HepG2 (cell line): Measurements from ENCODE around the gene BEGAIN. TPM values are rescaled to one million over a fixed set of nuclear protein-coding genes. Genes with fewer than 3 reads are reported as not detected.

ENCODE experiments used
- ATAC-seq: fragments of 200-7000 bp; cut with Tn5 transposase; 3 replicates; pipeline ENCODE4 v1.9.1; 2020; ENCODE audit warnings: mild to moderate bottlenecking, moderate library complexity
- BruUV-seq: library from RNA; stranded (reverse); fragments of 400-500 nt; replicated peaks from 2 replicates; lab custom pipeline; 2021; lab: Mats Ljungman, UMichigan
- CTCF ChIA-PET: fragments of 300-600 bp; formaldehyde crosslinking; extraction: SDS; loops from one replicate; lab custom pipeline; 2021; ENCODE audit warnings: low total read pairs, inconsistent platforms, low intra/inter-chr PET ratio; lab: Yijun Ruan, JAX
- POLR2A ChIA-PET: fragments of 350-600 bp; sonication (Branson Sonifier 250); formaldehyde crosslinking; loops from one replicate; lab custom pipeline; 2020; ENCODE audit warnings: antibody characterized with exemption, inconsistent platforms; lab: Yijun Ruan, JAX
- DNase-seq: peaks from one replicate; pipeline ENCODE4 v3.0.0-alpha.2; 2015; ENCODE audit warnings: low spot score
- FAIRE-seq: peaks from 3 replicates; lab custom pipeline; 2011; peaks lifted over from hg19 to GRCh38; lab: Jason Lieb, UNC
- H2AFZ ChIP-seq: one replicate; pipeline ENCODE4 v1.6.1; 2011; ENCODE audit warnings: low read length, inconsistent platforms
- H3K27ac ChIP-seq: fragments of 300-600 bp; 3 replicates; pipeline ENCODE4 v1.8.0; 2011; ENCODE audit warnings: mixed run types, mild to moderate bottlenecking, mixed read lengths, low read length, inconsistent platforms; ENCODE audit not compliant: insufficient read depth; ENCODE audit errors: extremely low read length
- H3K27me3 ChIP-seq, 2 experiments: fragments of 200-600 bp in 1 of 2; 2 replicates in 1 of 2; 3 replicates in 1 of 2; pipeline versions ENCODE4 v1.6.0 to v1.8.0; 2011; ENCODE audit warnings: low read length in 2 of 2, mild to moderate bottlenecking in 2 of 2, moderate library complexity in 2 of 2, inconsistent platforms in 1 of 2; ENCODE audit not compliant: insufficient read depth in 2 of 2, control insufficient read depth in 1 of 2
- H3K36me3 ChIP-seq, 2 experiments: fragments of 200-600 bp in 1 of 2; replicated peaks in 1 of 2; 2 replicates in 1 of 2; 3 replicates in 1 of 2; pipeline versions ENCODE4 v1.5.1 to v1.8.0; 2011; ENCODE audit warnings: low read length in 2 of 2, inconsistent platforms in 1 of 2; ENCODE audit not compliant: insufficient read depth in 2 of 2, control insufficient read depth in 1 of 2
- H3K4me1 ChIP-seq: 2 replicates; pipeline ENCODE4 v1.5.1; 2012; ENCODE audit warnings: low read length, inconsistent platforms; ENCODE audit not compliant: insufficient read depth
- H3K4me2 ChIP-seq: 2 replicates; pipeline ENCODE4 v1.6.0; 2011; ENCODE audit warnings: low read depth, low read length, inconsistent platforms
- H3K4me3 ChIP-seq, 3 experiments: fragments of 200-600 bp in 1 of 3; sonication (generic), shearing (Covaris generic) in 1 of 3; replicated peaks in 1 of 3; 2 replicates each; pipeline ENCODE4 v1.5.1; 2011 to 2016; ENCODE audit warnings: low read length in 3 of 3, inconsistent platforms in 2 of 3, low read depth in 2 of 3, mild to moderate bottlenecking in 2 of 3, control low read depth in 1 of 3, mixed read lengths in 1 of 3; ENCODE audit not compliant: insufficient read depth in 1 of 3
- H3K79me2 ChIP-seq: one replicate; pipeline ENCODE4 v1.6.1; 2011; ENCODE audit warnings: low read length, inconsistent platforms; ENCODE audit not compliant: insufficient read depth
- H3K9ac ChIP-seq: 2 replicates; pipeline ENCODE4 v1.6.0; 2011; ENCODE audit warnings: mild to moderate bottlenecking, low read depth, low read length, inconsistent platforms; ENCODE audit not compliant: insufficient read depth
- H3K9me3 ChIP-seq: 2 replicates; pipeline ENCODE4 v1.5.1; 2012; ENCODE audit warnings: mild to moderate bottlenecking, low read length
- H4K20me1 ChIP-seq: 2 replicates; pipeline ENCODE4 v1.6.0; 2011; ENCODE audit warnings: inconsistent platforms, mild to moderate bottlenecking, low read length, moderate library complexity; ENCODE audit not compliant: insufficient read depth
- ATAD3A ChIP-seq: sonication (generic); formaldehyde crosslinking; IDR thresholded peaks from 2 replicates; pipeline ENCODE4 v1.4.0; 2020; ENCODE audit warnings: missing genetic modification reagents
- FOSL1 ChIP-seq: sonication (generic); formaldehyde crosslinking; IDR thresholded peaks from 2 replicates; pipeline ENCODE4 v1.9.0; 2021; ENCODE audit warnings: missing genetic modification reagents, borderline replicate concordance
- GTF2F1 ChIP-seq: fragments of 150-350 bp; IDR thresholded peaks from 2 replicates; pipeline ENCODE4 v1.6.1; 2014; ENCODE audit warnings: low read length
- HNRNPUL1 ChIP-seq: fragments of 200-400 bp; formaldehyde crosslinking; IDR thresholded peaks from 2 replicates; pipeline ENCODE4 v1.6.1; 2017; ENCODE audit warnings: low read depth, mild to moderate bottlenecking, low read length, moderate library complexity
- KDM5B ChIP-seq: sonication (generic); formaldehyde crosslinking; IDR thresholded peaks from 2 replicates; pipeline ENCODE4 v1.4.0; 2020; ENCODE audit warnings: missing genetic modification reagents, mild to moderate bottlenecking, borderline replicate concordance
- MAFK ChIP-seq, 2 experiments: IDR thresholded peaks in 1 of 2; conservative IDR thresholded peaks in 1 of 2; 2 replicates each; pipeline ENCODE4 v1.6.1; 2011; ENCODE audit warnings: improper control_type of control experiment in 2 of 2, low read length in 2 of 2
- MIER3 ChIP-seq: IDR thresholded peaks from 2 replicates; pipeline ENCODE4 v1.6.1; 2016; ENCODE audit warnings: missing compliant biosample characterization, borderline replicate concordance
- MIXL1 ChIP-seq: IDR thresholded peaks from 2 replicates; pipeline ENCODE4 v1.6.1; 2016
- NFE2L2 ChIP-seq: fragments of 150-350 bp; IDR thresholded peaks from 2 replicates; pipeline ENCODE4 v1.6.1; 2014; ENCODE audit warnings: low read length
- SOX13 ChIP-seq, 3 experiments: fragments of 450-650 bp in 1 of 3; sonication (generic) in 1 of 3; formaldehyde crosslinking in 1 of 3; IDR thresholded peaks in 2 of 3; conservative IDR thresholded peaks in 1 of 3; 2 replicates each; pipeline versions ENCODE4 v1.5.0 to v1.6.1; 2016 to 2020; ENCODE audit warnings: antibody characterized with exemption in 1 of 3, mild to moderate bottlenecking in 1 of 3, missing compliant biosample characterization in 1 of 3, missing genetic modification reagents in 1 of 3, moderate library complexity in 1 of 3
- ZIK1 ChIP-seq: sonication (generic); formaldehyde crosslinking; IDR thresholded peaks from 2 replicates; pipeline ENCODE4 v1.5.0; 2020; ENCODE audit warnings: mild to moderate bottlenecking, low read depth, missing genetic modification reagents, borderline replicate concordance
- ZNF205 ChIP-seq: IDR thresholded peaks from 2 replicates; pipeline ENCODE4 v1.6.1; 2018; ENCODE audit warnings: missing biosample characterization, missing genetic modification reagents
- ZNF546 ChIP-seq: sonication (generic); formaldehyde crosslinking; conservative IDR thresholded peaks from 2 replicates; pipeline ENCODE4 v1.8.1; 2023; ENCODE audit warnings: mild to moderate bottlenecking, missing genetic modification reagents
- ZSCAN9 ChIP-seq: IDR thresholded peaks from 2 replicates; pipeline ENCODE4 v1.6.1; 2016; ENCODE audit warnings: borderline replicate concordance
- WGBS: methylation state at CpG from one replicate; pipeline ENCODE4 v1.1.6; 2017; ENCODE audit warnings: low lambda C conversion rate; 5-methylcytosine and 5-hydroxymethylcytosine counted together
- in situ Hi-C: cut with HindIII; loops from 2 replicates; pipeline ENCODE4 v1.10.0; 2017; ENCODE audit warnings: low pct_unique_long_range_greater_than_20kb; ENCODE audit not compliant: extremely low pct_ligation_motif_present
- intact Hi-C: fragments of 100-400 bp; cut with micrococcal nuclease; formaldehyde crosslinking; loops from one replicate; pipeline ENCODE4 v1.10.0; 2022; ENCODE audit not compliant: unreplicated experiment
- polyA plus RNA-seq, 8 experiments: library from polyadenylated mRNA; depleted of rRNA in 3 of 8; stranded (reverse) in 7 of 8; unstranded in 1 of 8; fragments of >200 nt; fragmentation: Illumina TruSeq in 4 of 8; extraction: Trizol in 4 of 8; gene quantifications; 2 replicates each; pipeline versions ENCODE4 v1.2.1 to v1.2.3, GENCODE V29; 2011 to 2016; ENCODE audit warnings: low read depth in 4 of 8, missing spikeins in 1 of 8, mixed read lengths in 1 of 8; ENCODE audit not compliant: insufficient read depth in 1 of 8
- total RNA-seq, 5 experiments: library from RNA; depleted of rRNA; stranded (reverse); fragments of >200 nt; fragmentation: Illumina TruSeq; extraction: Trizol; gene quantifications; 2 replicates each; pipeline ENCODE4 v1.2.3, GENCODE V29; 2016; ENCODE audit warnings: low read depth in 1 of 5
- TF ChIP-seq, protein P1 (sequence below): sonication (generic); formaldehyde crosslinking; IDR thresholded peaks from 2 replicates; pipeline ENCODE4 v1.4.0; 2020; ENCODE audit warnings: missing genetic modification reagents
- TF ChIP-seq, protein P2 (sequence below): sonication (generic); formaldehyde crosslinking; IDR thresholded peaks from 2 replicates; pipeline ENCODE4 v1.4.0; 2020; ENCODE audit warnings: low read depth, missing genetic modification reagents

Gene BEGAIN
- total and polyA plus RNA-seq, 2 of the 13 experiments (the other 11 are each of a cell fraction or from before 2014, with no cell fraction given): not detected

DNA sequence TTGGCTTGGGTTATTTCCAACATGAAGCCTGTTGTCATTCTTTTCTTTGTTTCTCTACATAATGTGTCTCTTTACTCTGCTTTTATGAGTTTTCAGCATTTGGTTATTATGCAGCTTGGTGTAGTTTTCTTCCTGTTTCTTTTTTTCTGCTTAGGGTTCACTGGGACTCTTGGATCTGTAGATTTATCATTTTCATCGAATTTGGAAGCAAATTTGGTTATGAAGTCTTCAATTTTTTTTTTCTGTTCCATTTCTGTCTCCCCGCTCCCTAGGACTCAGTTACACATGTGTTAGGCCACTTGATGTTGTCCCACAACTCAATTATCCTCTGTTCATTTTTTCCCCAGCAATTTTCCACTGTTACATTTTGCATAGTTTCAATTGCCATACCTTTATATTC lies 13.8 kb upstream of the BEGAIN start:
- ChIA-PET POLR2A (no interaction called here), CTCF (no interaction called here)
- no peaks in the 10 kb centered on the region for H3K79me2 ChIP-seq
- in situ Hi-C loops: no loop called here
- FAIRE-seq (no peak), DNase-seq (no peak), ATAC-seq (no peak)
- BruUV-seq: no TSS peak
- no peak overlapping the region for H3K4me3 ChIP-seq
- WGBS: 2% methylated on average over 2 of the region's 2 CpGs
- no peaks in the 10 kb centered on the region for H4K20me1 ChIP-seq
- TF ChIP-seq GTF2F1 (no peak), ZIK1 (no peak), SOX13 (IDR thresholded peaks at IDR 0.05) (no peak), SOX13 (CRISPR knock-in tag; conservative IDR thresholded peaks at IDR 0.05 in 1 of 2, IDR thresholded peaks at IDR 0.05 in 1 of 2) (no peak), MAFK (conservative IDR thresholded peaks at IDR 0.05 in 1 of 2, IDR thresholded peaks at IDR 0.05 in 1 of 2; ENCODE audit: low read length in 2 of 2) (no peak), FOSL1 (CRISPR knock-in tag) (no peak), NFE2L2 (no peak), MIER3 (CRISPR knock-in tag) (no peak), MIXL1 (CRISPR knock-in tag) (no peak), HNRNPUL1 (no peak), ZSCAN9 (CRISPR knock-in tag) (no peak), ATAD3A (no peak), ZNF546 (CRISPR knock-in tag) (no peak), ZNF205 (CRISPR knock-in tag) (no peak), KDM5B (no peak)
- TF ChIP-seq, protein P1, sequence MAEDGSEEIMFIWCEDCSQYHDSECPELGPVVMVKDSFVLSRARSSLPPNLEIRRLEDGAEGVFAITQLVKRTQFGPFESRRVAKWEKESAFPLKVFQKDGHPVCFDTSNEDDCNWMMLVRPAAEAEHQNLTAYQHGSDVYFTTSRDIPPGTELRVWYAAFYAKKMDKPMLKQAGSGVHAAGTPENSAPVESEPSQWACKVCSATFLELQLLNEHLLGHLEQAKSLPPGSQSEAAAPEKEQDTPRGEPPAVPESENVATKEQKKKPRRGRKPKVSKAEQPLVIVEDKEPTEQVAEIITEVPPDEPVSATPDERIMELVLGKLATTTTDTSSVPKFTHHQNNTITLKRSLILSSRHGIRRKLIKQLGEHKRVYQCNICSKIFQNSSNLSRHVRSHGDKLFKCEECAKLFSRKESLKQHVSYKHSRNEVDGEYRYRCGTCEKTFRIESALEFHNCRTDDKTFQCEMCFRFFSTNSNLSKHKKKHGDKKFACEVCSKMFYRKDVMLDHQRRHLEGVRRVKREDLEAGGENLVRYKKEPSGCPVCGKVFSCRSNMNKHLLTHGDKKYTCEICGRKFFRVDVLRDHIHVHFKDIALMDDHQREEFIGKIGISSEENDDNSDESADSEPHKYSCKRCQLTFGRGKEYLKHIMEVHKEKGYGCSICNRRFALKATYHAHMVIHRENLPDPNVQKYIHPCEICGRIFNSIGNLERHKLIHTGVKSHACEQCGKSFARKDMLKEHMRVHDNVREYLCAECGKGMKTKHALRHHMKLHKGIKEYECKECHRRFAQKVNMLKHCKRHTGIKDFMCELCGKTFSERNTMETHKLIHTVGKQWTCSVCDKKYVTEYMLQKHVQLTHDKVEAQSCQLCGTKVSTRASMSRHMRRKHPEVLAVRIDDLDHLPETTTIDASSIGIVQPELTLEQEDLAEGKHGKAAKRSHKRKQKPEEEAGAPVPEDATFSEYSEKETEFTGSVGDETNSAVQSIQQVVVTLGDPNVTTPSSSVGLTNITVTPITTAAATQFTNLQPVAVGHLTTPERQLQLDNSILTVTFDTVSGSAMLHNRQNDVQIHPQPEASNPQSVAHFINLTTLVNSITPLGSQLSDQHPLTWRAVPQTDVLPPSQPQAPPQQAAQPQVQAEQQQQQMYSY (CRISPR knock-in tag): no peak
- TF ChIP-seq, protein P2, sequence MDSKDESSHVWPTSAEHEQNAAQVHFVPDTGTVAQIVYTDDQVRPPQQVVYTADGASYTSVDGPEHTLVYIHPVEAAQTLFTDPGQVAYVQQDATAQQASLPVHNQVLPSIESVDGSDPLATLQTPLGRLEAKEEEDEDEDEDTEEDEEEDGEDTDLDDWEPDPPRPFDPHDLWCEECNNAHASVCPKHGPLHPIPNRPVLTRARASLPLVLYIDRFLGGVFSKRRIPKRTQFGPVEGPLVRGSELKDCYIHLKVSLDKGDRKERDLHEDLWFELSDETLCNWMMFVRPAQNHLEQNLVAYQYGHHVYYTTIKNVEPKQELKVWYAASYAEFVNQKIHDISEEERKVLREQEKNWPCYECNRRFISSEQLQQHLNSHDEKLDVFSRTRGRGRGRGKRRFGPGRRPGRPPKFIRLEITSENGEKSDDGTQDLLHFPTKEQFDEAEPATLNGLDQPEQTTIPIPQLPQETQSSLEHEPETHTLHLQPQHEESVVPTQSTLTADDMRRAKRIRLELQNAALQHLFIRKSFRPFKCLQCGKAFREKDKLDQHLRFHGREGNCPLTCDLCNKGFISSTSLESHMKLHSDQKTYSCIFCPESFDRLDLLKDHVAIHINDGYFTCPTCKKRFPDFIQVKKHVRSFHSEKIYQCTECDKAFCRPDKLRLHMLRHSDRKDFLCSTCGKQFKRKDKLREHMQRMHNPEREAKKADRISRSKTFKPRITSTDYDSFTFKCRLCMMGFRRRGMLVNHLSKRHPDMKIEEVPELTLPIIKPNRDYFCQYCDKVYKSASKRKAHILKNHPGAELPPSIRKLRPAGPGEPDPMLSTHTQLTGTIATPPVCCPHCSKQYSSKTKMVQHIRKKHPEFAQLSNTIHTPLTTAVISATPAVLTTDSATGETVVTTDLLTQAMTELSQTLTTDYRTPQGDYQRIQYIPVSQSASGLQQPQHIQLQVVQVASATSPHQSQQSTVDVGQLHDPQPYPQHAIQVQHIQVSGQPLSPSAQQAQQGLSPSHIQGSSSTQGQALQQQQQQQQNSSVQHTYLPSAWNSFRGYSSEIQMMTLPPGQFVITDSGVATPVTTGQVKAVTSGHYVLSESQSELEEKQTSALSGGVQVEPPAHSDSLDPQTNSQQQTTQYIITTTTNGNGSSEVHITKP: no peak
- H3K4me1 ChIP-seq: no peaks in the 10 kb centered on the region
- H2AFZ ChIP-seq: no peak overlapping the region
- intact Hi-C loops: no loop called here
- H3K9me3 ChIP-seq: no peaks in the 10 kb centered on the region
- H3K4me2 ChIP-seq: no peak overlapping the region
- H3K9ac ChIP-seq: no peak overlapping the region
- H3K36me3 ChIP-seq: no peaks in the 10 kb centered on the region
- H3K27me3 ChIP-seq: peaks cover 5 to 48% of the 10 kb centered on the region in 2 experiments; a peak in 4 of 5 replicates
- no peak overlapping the region for H3K27ac ChIP-seq
